Activated naive CD4-positive, alpha-beta T cell treated with anti-CD3 and anti-CD28 coated beads, Interleukin-2, amount 50 U/mL, for 24 hours (primary cell): Measurements from ENCODE around the gene APOL6.
A peak's percentile ranks its signal among the peaks of the same experiment; 100 is the strongest.
"Not testable (repeated sequence)": the region's sequence is repeated elsewhere in the genome, so short reads cannot be mapped to it uniquely, and the experiment has no call there.

Experiments used
- H3K27ac Mint-ChIP-seq: one replicate; pipeline ENCODE4 v1.8.0; 2021; ENCODE audit warnings: mild to moderate bottlenecking, mixed read lengths
- H3K27me3 Mint-ChIP-seq: one replicate; pipeline ENCODE4 v1.8.0; 2021; ENCODE audit warnings: mixed read lengths
- H3K36me3 Mint-ChIP-seq: one replicate; pipeline ENCODE4 v1.8.0; 2021; ENCODE audit warnings: mixed read lengths
- H3K4me1 Mint-ChIP-seq: one replicate; pipeline ENCODE4 v1.8.0; 2021; ENCODE audit warnings: mixed read lengths
- H3K4me3 Mint-ChIP-seq: one replicate; pipeline ENCODE4 v1.8.0; 2021; ENCODE audit warnings: mild to moderate bottlenecking, mixed read lengths
- H3K9me3 Mint-ChIP-seq: one replicate; pipeline ENCODE4 v1.8.0; 2021; ENCODE audit warnings: mixed read lengths

The APOL6 gene

DNA sequence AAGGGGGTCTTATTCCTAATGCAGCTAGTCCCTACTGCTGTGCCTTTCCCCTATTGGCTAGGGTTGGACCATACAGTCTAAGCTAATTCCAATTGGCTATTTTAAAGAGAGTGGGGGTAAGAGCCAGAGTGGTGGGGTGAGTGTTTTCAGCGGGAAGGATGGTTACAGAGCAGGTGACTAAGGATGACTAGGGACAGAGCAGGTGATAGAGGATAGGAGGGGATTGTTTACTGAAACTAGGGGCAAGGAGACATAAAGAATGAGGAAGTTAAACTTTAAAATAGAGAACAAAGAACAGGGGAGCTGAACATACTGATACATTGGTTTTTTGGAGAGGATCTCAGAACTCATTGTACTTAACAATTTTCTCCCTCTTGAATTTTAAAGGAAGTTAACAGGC is 27.8 kb downstream of the APOL6 start:
- H3K4me1 Mint-ChIP-seq = peaks cover 25% of the 10 kb centered on the region

DNA sequence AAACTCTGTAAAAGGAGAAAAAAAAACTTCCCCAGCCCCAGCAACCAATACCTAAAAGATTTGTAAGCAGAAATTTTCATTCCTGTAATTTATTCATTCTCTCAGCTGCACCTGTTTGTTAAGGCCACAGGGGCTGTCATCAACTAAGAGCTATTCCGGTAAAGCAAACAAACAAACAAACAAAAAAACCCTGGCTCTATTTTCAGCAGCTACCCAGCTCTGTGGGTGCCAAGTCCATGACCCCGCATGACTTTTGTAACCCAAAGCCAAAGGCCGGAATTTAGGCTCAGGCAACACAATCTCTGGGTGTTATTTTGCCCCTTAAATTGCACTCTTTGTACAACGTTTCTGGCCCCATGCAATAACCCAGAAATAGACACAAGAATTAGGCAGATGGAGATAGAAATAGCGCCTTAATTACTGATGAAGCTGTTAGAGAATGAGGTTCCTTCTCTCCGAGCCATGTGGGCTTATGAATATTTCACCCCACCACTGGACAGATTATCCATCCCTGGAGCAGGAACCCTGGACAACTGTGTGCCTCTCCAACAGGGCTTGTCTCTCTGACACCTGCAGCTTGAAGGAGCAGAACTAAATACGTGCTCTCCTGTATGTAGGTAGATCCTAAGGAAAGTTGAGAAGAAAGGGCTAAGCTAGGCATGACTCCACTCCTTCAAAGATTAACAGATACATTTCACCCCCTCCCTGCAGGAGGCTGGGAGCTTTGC is 29.4 kb downstream of the APOL6 start:
- H3K4me1 Mint-ChIP-seq = peaks cover 25% of the 10 kb centered on the region
- H3K27me3 Mint-ChIP-seq = no peaks in the 10 kb centered on the region
- H3K4me3 Mint-ChIP-seq = no peak overlapping the region
- H3K9me3 Mint-ChIP-seq = peaks cover 13% of the 10 kb centered on the region
- no peak overlapping the region for H3K27ac Mint-ChIP-seq
- H3K36me3 Mint-ChIP-seq = peaks cover 14% of the 10 kb centered on the region

More for the DNA sequence above, 27.8 kb downstream of the APOL6 start:
- not testable (repeated sequence) for H3K4me3 Mint-ChIP-seq, H3K27me3 Mint-ChIP-seq, H3K27ac Mint-ChIP-seq
- peaks cover 12% of the 10 kb centered on the region for H3K36me3 Mint-ChIP-seq
- H3K9me3 Mint-ChIP-seq = peaks cover 14% of the 10 kb centered on the region

DNA sequence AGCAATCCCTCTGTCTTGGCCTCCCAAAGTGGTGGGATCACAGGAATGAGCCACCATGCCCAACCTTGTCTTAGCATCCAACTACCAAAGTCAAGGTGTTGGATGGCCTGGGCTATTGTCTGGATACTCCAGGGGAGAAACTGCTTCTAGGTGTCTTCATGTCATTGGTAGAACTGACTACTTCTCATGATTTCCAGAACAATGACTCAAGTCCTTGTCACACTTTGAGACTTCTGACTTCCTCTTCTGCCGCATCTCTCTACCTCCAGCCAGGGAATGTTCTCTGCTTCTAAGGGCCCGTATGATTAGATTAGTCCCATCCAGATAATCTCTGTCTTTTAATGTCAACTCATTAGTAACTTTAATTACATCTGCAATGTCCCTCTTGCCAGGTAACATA is 30.6 kb downstream of the APOL6 start:
- H3K9me3 Mint-ChIP-seq = peaks cover 8% of the 10 kb centered on the region
- H3K4me3 Mint-ChIP-seq = peak overlapping the region; percentile 67
- H3K27ac Mint-ChIP-seq = peak overlapping the region; percentile 94
- H3K36me3 Mint-ChIP-seq = peaks cover 14% of the 10 kb centered on the region
- peaks cover 25% of the 10 kb centered on the region for H3K4me1 Mint-ChIP-seq
- no peaks in the 10 kb centered on the region for H3K27me3 Mint-ChIP-seq

DNA sequence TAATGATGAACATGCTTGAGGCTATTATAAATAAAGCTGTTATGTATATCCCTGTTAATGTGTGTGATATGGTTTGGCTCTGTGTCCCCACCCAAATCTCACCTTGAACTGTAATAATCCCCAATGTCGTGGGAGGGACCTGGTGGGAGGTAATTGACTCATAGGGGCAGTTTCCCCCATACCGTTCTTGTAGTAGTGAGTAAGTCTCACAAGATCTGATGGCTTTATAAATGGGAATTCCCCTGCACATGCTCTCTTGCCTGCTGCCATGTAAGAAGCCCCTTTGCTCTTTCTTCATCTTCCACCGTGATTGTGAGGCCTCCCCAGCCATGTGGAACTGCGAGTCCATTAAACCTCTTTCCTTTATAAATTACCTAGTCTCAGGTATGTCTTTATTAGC is 31.2 kb downstream of the APOL6 start:
- peak overlapping the region; percentile 67 for H3K4me3 Mint-ChIP-seq

DNA sequence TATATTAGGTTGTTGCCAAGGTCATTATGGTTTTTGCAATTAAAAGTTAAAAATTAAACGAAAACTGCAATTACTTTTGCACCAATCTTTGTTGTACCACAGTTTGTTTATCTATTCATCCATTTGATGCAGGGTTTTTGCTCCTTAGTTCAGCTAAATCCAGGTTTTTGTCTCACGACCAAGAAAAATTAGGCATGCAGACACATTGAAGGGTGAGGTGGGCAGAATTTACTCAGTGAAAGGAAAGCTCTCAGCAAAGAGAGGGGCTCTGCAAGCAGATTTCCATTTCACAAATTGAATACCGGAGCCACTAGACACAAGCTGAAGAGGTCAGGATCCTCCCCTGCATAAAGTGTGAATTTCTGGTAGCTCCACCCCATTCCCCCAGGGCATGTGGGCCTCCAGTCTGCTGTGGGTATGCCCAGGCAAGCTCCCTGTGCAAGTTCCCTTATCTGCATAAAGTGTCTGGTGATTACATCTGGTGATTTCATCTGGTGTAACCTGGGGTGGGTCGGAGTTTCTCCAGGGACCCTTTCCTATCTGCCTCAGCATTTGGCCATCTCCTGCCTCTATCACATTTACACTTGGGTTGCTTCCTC is 33.3 kb downstream of the APOL6 start:
- peaks cover 8% of the 10 kb centered on the region for H3K36me3 Mint-ChIP-seq

More for the DNA sequence above, 31.2 kb downstream of the APOL6 start:
- peak overlapping the region; percentile 94 for H3K27ac Mint-ChIP-seq
- H3K4me1 Mint-ChIP-seq = peaks cover 25% of the 10 kb centered on the region
- H3K27me3 Mint-ChIP-seq, H3K9me3 Mint-ChIP-seq: not testable (repeated sequence)
- H3K36me3 Mint-ChIP-seq = peaks cover 14% of the 10 kb centered on the region

DNA sequence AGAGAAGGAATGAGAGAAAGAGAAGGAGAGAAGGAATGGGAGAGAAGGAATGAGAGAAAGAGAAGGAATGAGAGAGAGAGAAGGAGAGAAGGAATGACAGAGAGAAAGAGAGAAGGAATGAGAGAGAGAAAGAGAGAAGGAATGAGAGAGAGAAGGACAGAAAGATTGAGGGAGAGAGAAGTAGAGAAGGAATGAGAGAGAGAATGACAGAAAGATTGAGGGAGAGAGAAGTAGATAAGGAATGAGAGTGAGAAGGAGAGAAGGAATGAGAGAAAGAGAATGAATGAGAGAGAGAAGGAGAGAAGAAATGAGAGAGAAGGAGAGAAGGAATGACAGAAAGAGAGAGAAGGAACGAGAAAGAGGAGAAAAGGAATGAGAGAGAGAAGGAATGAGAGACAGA is 35.3 kb downstream of the APOL6 start:
- peak overlapping the region; percentile 6 for H3K27ac Mint-ChIP-seq
- peaks cover 8% of the 10 kb centered on the region for H3K36me3 Mint-ChIP-seq
- H3K9me3 Mint-ChIP-seq = peaks cover 8% of the 10 kb centered on the region
- H3K27me3 Mint-ChIP-seq = no peaks in the 10 kb centered on the region
- H3K4me1 Mint-ChIP-seq = peaks cover 22% of the 10 kb centered on the region
- no peak overlapping the region for H3K4me3 Mint-ChIP-seq

More for the DNA sequence above, 33.3 kb downstream of the APOL6 start:
- H3K9me3 Mint-ChIP-seq = peaks cover 8% of the 10 kb centered on the region
- H3K27ac Mint-ChIP-seq = no peak overlapping the region
- peaks cover 25% of the 10 kb centered on the region for H3K4me1 Mint-ChIP-seq
- H3K4me3 Mint-ChIP-seq = no peak overlapping the region
- H3K27me3 Mint-ChIP-seq = no peaks in the 10 kb centered on the region

DNA sequence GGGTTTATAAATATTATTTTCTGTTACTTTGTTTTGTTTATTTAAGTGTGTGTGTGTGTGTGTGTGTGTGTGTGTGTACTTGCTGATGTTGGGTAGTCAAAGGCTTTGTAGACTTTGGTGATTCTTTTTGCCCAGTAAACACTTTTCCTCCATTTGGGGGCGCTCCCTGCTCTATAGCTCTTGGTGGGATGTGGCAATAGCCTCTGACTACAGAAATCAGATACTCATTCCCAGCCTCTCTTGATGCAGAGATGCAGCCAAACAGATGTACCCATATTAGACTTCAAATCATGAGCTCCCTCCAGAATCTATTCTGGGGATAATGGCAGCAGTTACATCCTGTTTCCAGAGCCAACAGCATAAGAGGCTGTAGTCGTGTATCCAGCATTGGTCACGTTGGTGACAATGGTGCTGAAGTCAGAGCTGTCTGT is 36.0 kb downstream of the APOL6 start:
- Mint-ChIP-seq H3K36me3 (peaks cover 4% of the 10 kb centered on the region), H3K9me3 (peaks cover 2% of the 10 kb centered on the region), H3K27me3 (no peaks in the 10 kb centered on the region), H3K27ac (no peak overlapping the region), H3K4me3 (no peak overlapping the region), H3K4me1 (peaks cover 14% of the 10 kb centered on the region)

DNA sequence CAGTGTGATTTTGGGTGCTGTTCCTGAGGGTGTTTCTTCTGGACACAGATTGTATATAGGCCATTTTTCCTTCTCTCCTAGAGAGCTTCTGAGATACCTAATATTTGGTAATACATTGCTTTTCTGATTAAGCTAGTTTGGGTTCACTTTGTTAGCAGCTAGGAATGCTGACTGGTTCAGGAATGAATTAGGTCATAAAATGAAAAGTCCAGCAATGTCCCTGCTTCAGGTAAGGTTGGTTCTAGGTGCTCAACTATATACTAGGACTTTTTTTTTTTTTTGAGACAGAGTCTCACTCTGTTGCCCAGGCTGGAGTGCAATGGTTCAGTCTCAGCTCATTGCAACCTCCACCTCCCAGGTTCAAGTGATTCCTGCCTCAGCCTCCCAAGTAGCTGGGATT is 36.5 kb downstream of the APOL6 start:
- H3K27ac Mint-ChIP-seq = no peak overlapping the region
- peaks cover 10% of the 10 kb centered on the region for H3K4me1 Mint-ChIP-seq
- no peaks in the 10 kb centered on the region for H3K9me3 Mint-ChIP-seq
- H3K27me3 Mint-ChIP-seq = no peaks in the 10 kb centered on the region
- peaks cover 2% of the 10 kb centered on the region for H3K36me3 Mint-ChIP-seq
- H3K4me3 Mint-ChIP-seq = no peak overlapping the region

DNA sequence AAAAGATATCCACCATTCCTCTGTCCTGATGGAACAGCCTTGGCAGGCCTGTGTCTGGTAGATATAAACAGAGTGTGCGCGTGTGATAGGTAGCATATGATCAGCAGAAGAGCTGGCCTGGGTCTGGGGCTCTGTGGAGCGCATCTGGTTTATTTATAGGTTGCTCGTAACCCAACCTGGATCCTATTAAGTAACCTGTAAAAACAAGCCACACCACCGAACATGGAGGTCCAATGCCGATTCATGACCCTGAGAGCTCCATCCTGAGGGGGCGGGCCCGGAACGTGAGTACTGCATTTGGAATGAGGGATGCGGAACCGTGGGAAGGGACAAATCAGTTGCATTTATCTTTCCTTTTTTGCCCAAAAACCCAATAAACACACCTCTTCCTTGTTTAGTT is 37.5 kb downstream of the APOL6 start:
- Mint-ChIP-seq H3K36me3 (peaks cover 2% of the 10 kb centered on the region), H3K4me3 (no peak overlapping the region), H3K9me3 (no peaks in the 10 kb centered on the region)

DNA sequence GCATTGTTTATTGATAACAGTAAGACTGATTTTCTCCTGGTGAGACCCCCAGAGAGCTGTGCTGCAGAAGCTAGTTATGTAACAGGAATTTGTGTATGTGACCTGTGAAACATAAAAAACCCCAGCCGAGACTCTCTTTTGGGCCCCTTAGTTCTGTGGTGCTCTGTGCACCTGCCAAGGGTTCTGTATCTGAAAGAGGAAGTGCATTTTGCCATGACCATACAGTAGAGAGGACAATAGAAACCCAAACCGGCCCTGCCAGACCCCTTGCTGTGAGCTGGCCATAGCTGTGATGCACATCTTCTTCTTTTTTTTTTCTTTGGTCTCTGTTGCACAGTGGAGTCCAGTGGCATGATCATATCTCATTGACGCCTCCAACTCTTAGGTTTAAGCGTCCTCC is 38.1 kb downstream of the APOL6 start:
- no peaks in the 10 kb centered on the region for H3K9me3 Mint-ChIP-seq
- peaks cover 2% of the 10 kb centered on the region for H3K36me3 Mint-ChIP-seq
- no peak overlapping the region for H3K27ac Mint-ChIP-seq
- H3K27me3 Mint-ChIP-seq = no peaks in the 10 kb centered on the region
- H3K4me3 Mint-ChIP-seq = no peak overlapping the region
- peaks cover 5% of the 10 kb centered on the region for H3K4me1 Mint-ChIP-seq

More for the DNA sequence above, 37.5 kb downstream of the APOL6 start:
- H3K4me1 Mint-ChIP-seq = peaks cover 8% of the 10 kb centered on the region
- no peaks in the 10 kb centered on the region for H3K27me3 Mint-ChIP-seq
- H3K27ac Mint-ChIP-seq = no peak overlapping the region

DNA sequence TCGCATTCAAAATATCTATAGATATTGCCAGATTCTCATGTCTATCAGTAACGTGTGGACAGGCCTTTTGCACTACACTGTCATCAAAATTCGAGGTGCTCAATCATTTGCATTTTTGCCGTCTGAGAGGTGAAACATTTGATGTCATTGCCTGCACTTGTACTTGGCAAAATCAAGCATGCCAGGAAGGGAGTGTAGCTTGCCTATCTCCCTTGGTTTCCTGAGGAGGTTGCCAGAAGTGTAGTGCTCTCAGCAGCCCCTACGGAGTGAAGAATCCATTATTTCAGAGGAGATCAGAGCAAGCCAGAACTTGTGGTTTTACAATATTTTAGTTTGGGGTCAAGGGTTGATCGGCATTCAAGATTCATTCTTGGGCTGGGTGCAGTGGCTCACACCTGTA is 39.2 kb downstream of the APOL6 start:
- no peak overlapping the region for H3K27ac Mint-ChIP-seq

DNA sequence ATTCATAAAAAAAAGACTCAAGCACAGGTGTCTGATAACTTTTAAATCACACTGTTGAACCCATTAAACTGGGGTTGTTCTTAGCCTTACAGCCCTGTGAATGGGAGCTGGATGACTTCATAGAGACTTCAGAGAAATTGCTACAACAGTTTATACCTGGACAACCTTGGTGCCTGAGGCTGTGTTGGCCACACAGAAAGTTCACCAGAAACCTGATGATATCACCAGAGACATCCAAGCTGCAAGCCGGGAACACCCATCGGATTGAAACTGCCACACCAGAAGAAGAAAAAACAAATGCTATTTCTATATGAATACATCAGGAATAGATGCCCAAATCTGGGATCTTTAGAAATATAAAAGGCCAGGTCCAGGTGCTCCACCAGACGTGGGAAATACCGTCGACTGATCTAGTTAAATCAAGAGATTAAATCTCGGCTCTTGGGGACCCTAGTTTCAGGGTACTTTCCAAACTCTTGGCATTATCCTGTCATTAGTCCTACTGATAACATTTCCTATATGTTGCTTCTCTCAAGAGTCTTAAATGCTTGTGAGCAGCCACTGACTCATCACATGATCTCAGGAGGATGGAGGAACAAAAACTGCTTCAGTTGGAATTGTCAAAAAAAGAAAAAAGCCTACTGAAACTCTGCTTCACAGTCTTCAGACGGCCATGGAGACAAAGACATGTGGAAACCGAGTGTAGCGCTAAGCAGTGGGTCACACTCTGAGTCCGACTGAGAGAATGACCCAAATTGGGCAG is 40.8 kb downstream of the APOL6 start:
- Mint-ChIP-seq H3K27me3 (no peaks in the 10 kb centered on the region), H3K4me1 (peaks cover 5% of the 10 kb centered on the region), H3K36me3 (no peaks in the 10 kb centered on the region), H3K4me3 (no peak overlapping the region), H3K27ac (no peak overlapping the region), H3K9me3 (no peaks in the 10 kb centered on the region)

More for the DNA sequence above, 39.2 kb downstream of the APOL6 start:
- Mint-ChIP-seq H3K27me3 (no peaks in the 10 kb centered on the region), H3K4me3 (no peak overlapping the region), H3K36me3 (no peaks in the 10 kb centered on the region), H3K4me1 (peaks cover 5% of the 10 kb centered on the region), H3K9me3 (no peaks in the 10 kb centered on the region)

DNA sequence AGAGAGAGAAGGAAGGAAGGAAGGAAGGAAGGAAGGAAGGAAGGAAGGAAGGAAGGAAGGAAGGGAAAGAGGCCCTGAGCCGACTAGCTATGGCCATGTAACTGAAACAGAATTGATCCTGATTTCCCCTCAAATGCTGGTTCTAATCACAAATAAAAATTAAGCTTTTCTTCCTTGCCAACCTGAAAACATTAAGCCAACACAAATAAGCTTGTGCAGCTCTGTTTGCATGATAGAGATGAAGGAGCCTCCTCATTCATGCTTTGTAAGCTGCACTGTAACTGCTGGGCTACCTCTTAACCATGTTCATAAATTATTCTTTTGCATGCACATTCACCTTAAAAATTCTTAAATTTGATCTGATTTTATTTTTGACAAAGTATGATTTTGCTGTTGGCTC is 41.8 kb downstream of the APOL6 start:
- H3K9me3 Mint-ChIP-seq = no peaks in the 10 kb centered on the region
- no peaks in the 10 kb centered on the region for H3K36me3 Mint-ChIP-seq
- H3K4me3 Mint-ChIP-seq = no peak overlapping the region
- H3K27ac Mint-ChIP-seq = no peak overlapping the region
- peaks cover 5% of the 10 kb centered on the region for H3K4me1 Mint-ChIP-seq
- H3K27me3 Mint-ChIP-seq = no peaks in the 10 kb centered on the region

DNA sequence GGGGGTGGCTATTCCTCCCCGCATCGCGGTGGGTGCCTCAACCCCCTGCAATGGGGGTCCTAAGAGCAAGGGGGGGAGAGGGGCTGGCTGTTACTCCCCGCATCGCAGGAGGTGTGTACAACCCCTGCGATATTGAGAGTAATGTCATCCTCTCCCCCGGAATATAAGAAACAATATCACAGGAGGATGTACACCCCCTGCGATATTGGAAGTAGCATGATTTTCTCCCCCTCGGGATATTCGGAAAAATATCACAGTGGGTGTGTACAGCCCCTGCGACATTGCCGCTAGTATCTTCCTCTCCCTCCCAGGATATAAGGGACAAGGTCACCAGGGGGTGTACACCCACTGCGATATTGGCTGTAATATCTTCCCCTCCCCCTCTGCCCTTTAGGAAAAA is 47.0 kb downstream of the APOL6 start:
- Mint-ChIP-seq H3K27me3 (no peaks in the 10 kb centered on the region), H3K4me3 (no peak overlapping the region), H3K27ac (no peak overlapping the region), H3K4me1 (peaks cover 2% of the 10 kb centered on the region), H3K36me3 (no peaks in the 10 kb centered on the region), H3K9me3 (no peaks in the 10 kb centered on the region)

DNA sequence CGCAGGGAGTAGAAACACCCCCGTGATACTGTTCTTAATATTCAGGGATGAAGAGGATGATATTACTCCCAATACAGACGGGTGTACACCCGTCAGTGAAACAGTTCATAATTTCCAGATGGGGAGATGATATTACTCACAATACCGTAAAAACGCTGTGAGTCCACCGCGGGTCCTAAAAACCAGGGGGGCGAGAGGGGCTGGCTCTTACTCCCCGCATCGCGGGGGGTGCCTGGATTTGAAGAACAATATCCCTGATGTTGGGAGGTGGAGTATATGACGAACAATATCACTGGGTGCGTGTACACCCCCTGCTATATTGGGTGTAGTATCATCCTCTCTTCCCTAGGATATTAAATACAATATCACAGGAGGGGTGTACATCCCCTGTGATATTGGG is 48.9 kb downstream of the APOL6 start:
- no peak overlapping the region for H3K27ac Mint-ChIP-seq

DNA sequence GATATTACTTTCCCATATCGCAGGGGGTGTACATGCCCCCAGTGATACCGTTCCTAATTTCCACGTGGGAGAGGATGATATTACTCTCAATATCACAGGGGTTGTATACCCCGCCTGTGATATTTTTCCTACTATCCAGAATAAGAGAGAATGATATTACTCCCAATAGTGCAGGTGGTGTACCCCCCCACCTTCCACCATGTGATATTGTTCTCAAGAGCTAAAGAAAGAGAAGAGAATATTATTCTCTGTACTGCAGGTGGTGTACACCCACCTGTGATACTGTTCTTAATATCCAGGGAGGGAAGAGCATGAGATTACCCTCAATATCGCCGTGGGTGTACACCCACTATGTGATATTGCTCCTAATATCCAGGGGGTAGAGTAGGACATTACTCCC is 51.6 kb downstream of the APOL6 start:
- not testable (repeated sequence) for H3K4me1 Mint-ChIP-seq, H3K36me3 Mint-ChIP-seq, H3K9me3 Mint-ChIP-seq, H3K27me3 Mint-ChIP-seq, H3K27ac Mint-ChIP-seq, H3K4me3 Mint-ChIP-seq

More for the DNA sequence above, 48.9 kb downstream of the APOL6 start:
- no peaks in the 10 kb centered on the region for H3K4me1 Mint-ChIP-seq
- no peaks in the 10 kb centered on the region for H3K27me3 Mint-ChIP-seq
- no peaks in the 10 kb centered on the region for H3K36me3 Mint-ChIP-seq
- H3K9me3 Mint-ChIP-seq = no peaks in the 10 kb centered on the region
- H3K4me3 Mint-ChIP-seq = no peak overlapping the region
